DOHH2 (cell line): ENCODE results near the gene C1orf53.

Experiments
- CTCF ChIP-seq: fragments of 200-600 bp; sonication (generic); IDR thresholded peaks from one replicate; pipeline ENCODE4 v1.5.1; 2014; ENCODE audit warnings: antibody characterized with exemption, mild to moderate bottlenecking, low read depth, low read length; ENCODE audit not compliant: poor library complexity, severe bottlenecking
- EZH2phosphoT487 ChIP-seq: fragments of 200-600 bp; sonication (generic); IDR thresholded peaks from 2 replicates; pipeline ENCODE4 v1.6.1; 2017; ENCODE audit warnings: borderline replicate concordance, mild to moderate bottlenecking, antibody characterized with exemption, low read length, moderate library complexity, mixed read lengths

GRCh38 chr1:197899037-197899436, 3.4 kb upstream of the C1orf53 start:
- TF ChIP-seq CTCF = no peak
- no peak for TF ChIP-seq EZH2phosphoT487
